IMR-90 (cell line): ENCODE measurements around the gene LMO2. TPM values are rescaled to one million over a fixed set of nuclear protein-coding genes. Genes with fewer than 3 reads are reported as not detected.
A peak's percentile ranks its signal among the peaks of the same experiment; 100 is the strongest.

Experiments
- ATAC-seq: fragments of 200-7000 bp; cut with Tn5 transposase; 2 replicates; pipeline ENCODE4 v1.9.1; 2020; ENCODE audit warnings: low read depth, mild to moderate bottlenecking, moderate library complexity
- BruUV-seq: library from RNA; stranded (reverse); fragments of 400-500 nt; replicated peaks from 2 replicates; lab custom pipeline; 2021; lab: Mats Ljungman, UMichigan
- CTCF ChIA-PET: fragments of 300-600 bp; formaldehyde crosslinking; extraction: SDS; loops from one replicate; lab custom pipeline; 2021; ENCODE audit warnings: antibody characterized with exemption; lab: Yijun Ruan, JAX
- POLR2A ChIA-PET: fragments of 300-600 bp; sonication (Branson Sonifier 250); formaldehyde crosslinking; loops from one replicate; lab custom pipeline; 2022; ENCODE audit warnings: antibody characterized with exemption; ENCODE audit not compliant: unreplicated experiment; lab: Charles Lee
- DNase-seq: peaks from one replicate; pipeline ENCODE4 v3.0.0; 2013
- H2AFZ ChIP-seq: replicated peaks from 2 replicates; pipeline ENCODE3; 2013; ENCODE audit warnings: low read length, mild to moderate bottlenecking; ENCODE audit not compliant: poor library complexity
- H2AK5ac ChIP-seq: 2 replicates; pipeline ENCODE4 v1.6.1; 2013; ENCODE audit warnings: low read depth, low read length, inconsistent platforms
- H2AK9ac ChIP-seq: replicated peaks from 2 replicates; pipeline ENCODE3; 2013; ENCODE audit warnings: mild to moderate bottlenecking, low read depth, low read length, moderate library complexity; ENCODE audit not compliant: poor library complexity
- H2BK120ac ChIP-seq: 2 replicates; pipeline ENCODE4 v1.6.1; 2013; ENCODE audit warnings: low read depth, low read length, inconsistent platforms
- H2BK15ac ChIP-seq: 3 replicates; pipeline ENCODE4 v1.6.1; 2013; ENCODE audit warnings: low read depth, low read length, inconsistent platforms
- H2BK20ac ChIP-seq: 2 replicates; pipeline ENCODE4 v1.6.1; 2013; ENCODE audit warnings: low read depth, mild to moderate bottlenecking, inconsistent platforms, low read length, moderate library complexity
- H2BK5ac ChIP-seq: 2 replicates; pipeline ENCODE4 v1.6.1; 2013; ENCODE audit warnings: mild to moderate bottlenecking, low read depth, low read length, inconsistent platforms; ENCODE audit not compliant: poor library complexity, severe bottlenecking
- H3K14ac ChIP-seq: replicated peaks from 2 replicates; pipeline ENCODE4 v1.6.1; 2013; ENCODE audit warnings: low read depth, low read length, inconsistent platforms
- H3K18ac ChIP-seq: 2 replicates; pipeline ENCODE4 v1.6.1; 2013; ENCODE audit warnings: low read depth, low read length, control low read depth
- H3K23ac ChIP-seq: 2 replicates; pipeline ENCODE4 v1.6.1; 2013; ENCODE audit warnings: low read depth, low read length, inconsistent platforms
- H3K27ac ChIP-seq: 2 replicates; pipeline ENCODE4 v1.5.1; 2013; ENCODE audit warnings: mild to moderate bottlenecking, control low read depth, low read length; ENCODE audit not compliant: insufficient read depth
- H3K27me3 ChIP-seq: 2 replicates; pipeline ENCODE4 v1.6.1; 2013; ENCODE audit warnings: low read length; ENCODE audit not compliant: control insufficient read depth, insufficient read depth
- H3K36me3 ChIP-seq: 2 replicates; pipeline ENCODE4 v1.6.1; 2013; ENCODE audit warnings: low read length, mixed read lengths; ENCODE audit not compliant: control insufficient read depth, insufficient read depth
- H3K4ac ChIP-seq: 2 replicates; pipeline ENCODE4 v1.6.1; 2013; ENCODE audit warnings: low read depth, low read length, inconsistent platforms
- H3K4me1 ChIP-seq: 2 replicates; pipeline ENCODE4 v1.6.1; 2013; ENCODE audit warnings: low read length, mixed read lengths; ENCODE audit not compliant: control insufficient read depth, insufficient read depth
- H3K4me2 ChIP-seq: 2 replicates; pipeline ENCODE4 v1.6.1; 2013; ENCODE audit warnings: low read depth, mild to moderate bottlenecking, control low read depth, low read length, moderate library complexity
- H3K4me3 ChIP-seq: 2 replicates; pipeline ENCODE4 v1.5.1; 2013; ENCODE audit warnings: low read depth, mild to moderate bottlenecking, control low read depth, low read length, moderate library complexity; ENCODE audit not compliant: insufficient read depth
- H3K56ac ChIP-seq: 2 replicates; pipeline ENCODE4 v1.6.1; 2013; ENCODE audit warnings: low read length, inconsistent platforms; ENCODE audit not compliant: insufficient read depth; ENCODE audit errors: extremely low read depth
- H3K79me1 ChIP-seq, 2 experiments: 2 replicates each; pipeline ENCODE4 v1.6.1; 2013; ENCODE audit warnings: low read length in 2 of 2, inconsistent platforms in 1 of 2, low read depth in 1 of 2
- H3K9ac ChIP-seq: 2 replicates; pipeline ENCODE4 v1.6.1; 2013; ENCODE audit warnings: low read depth, low read length, control low read depth
- H3K9me1 ChIP-seq: 2 replicates; pipeline ENCODE4 v1.6.1; 2013; ENCODE audit warnings: low read length, inconsistent platforms; ENCODE audit not compliant: insufficient read depth
- H3K9me3 ChIP-seq: 2 replicates; pipeline ENCODE4 v1.6.1; 2013; ENCODE audit warnings: low read length; ENCODE audit not compliant: control insufficient read depth, insufficient read depth
- H4K20me1 ChIP-seq: 2 replicates; pipeline ENCODE4 v1.6.1; 2013; ENCODE audit warnings: low read length, inconsistent platforms; ENCODE audit not compliant: insufficient read depth
- H4K5ac ChIP-seq: 2 replicates; pipeline ENCODE4 v1.6.1; 2013; ENCODE audit warnings: mild to moderate bottlenecking, low read depth, low read length, control low read depth
- H4K8ac ChIP-seq, 2 experiments: 2 replicates each; pipeline ENCODE4 v1.6.1; 2013; ENCODE audit warnings: low read depth in 2 of 2, low read length in 2 of 2, control low read depth in 1 of 2, inconsistent platforms in 1 of 2
- H4K91ac ChIP-seq: 2 replicates; pipeline ENCODE4 v1.6.1; 2013; ENCODE audit warnings: low read depth, low read length, inconsistent platforms; ENCODE audit not compliant: insufficient read depth
- CEBPB ChIP-seq: IDR thresholded peaks from 2 replicates; pipeline ENCODE4 v1.6.1; 2012; ENCODE audit warnings: low read depth, low read length, improper control_type of control experiment
- CHD1 ChIP-seq: IDR thresholded peaks from 2 replicates; pipeline ENCODE4 v1.6.1; 2012; ENCODE audit warnings: low read depth, low read length, improper control_type of control experiment
- CTCF ChIP-seq: conservative IDR thresholded peaks from 2 replicates; pipeline ENCODE4 v1.5.1; 2012; ENCODE audit warnings: mild to moderate bottlenecking, low read depth, low read length, improper control_type of control experiment
- ELK1 ChIP-seq: fragments of 150-350 bp; IDR thresholded peaks from 2 replicates; pipeline ENCODE4 v1.6.1; 2016; ENCODE audit warnings: low read depth, mild to moderate bottlenecking, low read length, moderate library complexity, borderline replicate concordance
- FOS ChIP-seq: fragments of 150-350 bp; IDR thresholded peaks from 2 replicates; pipeline ENCODE4 v1.6.1; 2016; ENCODE audit warnings: low read depth, low read length
- MAFK ChIP-seq: IDR thresholded peaks from 2 replicates; pipeline ENCODE4 v1.6.1; 2012; ENCODE audit warnings: low read depth, low read length, improper control_type of control experiment
- RAD21 ChIP-seq: IDR thresholded peaks from 2 replicates; pipeline ENCODE4 v1.6.1; 2012; ENCODE audit warnings: low read length, improper control_type of control experiment
- RCOR1 ChIP-seq: IDR thresholded peaks from 2 replicates; pipeline ENCODE4 v1.6.1; 2012; ENCODE audit warnings: mild to moderate bottlenecking, low read length, improper control_type of control experiment; ENCODE audit not compliant: insufficient replicate concordance
- RFX5 ChIP-seq: IDR thresholded peaks from 2 replicates; pipeline ENCODE4 v1.8.0; 2012; ENCODE audit warnings: low read depth, mild to moderate bottlenecking, low read length, moderate library complexity
- SMC3 ChIP-seq: fragments of 150-350 bp; IDR thresholded peaks from 2 replicates; pipeline ENCODE4 v1.6.1; 2016; ENCODE audit warnings: low read depth, mild to moderate bottlenecking, antibody characterized with exemption, low read length, moderate library complexity
- USF2 ChIP-seq: fragments of 150-350 bp; IDR thresholded peaks from 2 replicates; pipeline ENCODE4 v1.6.1; 2017; ENCODE audit warnings: mild to moderate bottlenecking, antibody characterized with exemption, low read length, low read depth
- WGBS, 2 experiments: methylation state at CpG; one replicate each; pipeline versions ENCODE4 v1.1.5 to v1.1.7; 2013; ENCODE audit warnings: missing lambda C conversion rate in 2 of 2; ENCODE audit not compliant: insufficient read length in 1 of 2; ENCODE audit errors: extremely low coverage in 2 of 2; 5-methylcytosine and 5-hydroxymethylcytosine counted together
- dilution Hi-C: fragments of 300-500 bp; cut with HindIII; formaldehyde crosslinking; loops from one replicate; pipeline ENCODE4 v1.14.3; 2018; ENCODE audit warnings: low sequenced_read_pairs; ENCODE audit not compliant: unreplicated experiment
- in situ Hi-C: fragments of 300-500 bp; cut with MboI; formaldehyde crosslinking; loops from 3 replicates; pipeline ENCODE4 v1.14.3; 2019; ENCODE audit warnings: low sequenced_read_pairs, inconsistent platforms, mixed read lengths
- intact Hi-C: fragments of 100-400 bp; cut with micrococcal nuclease; formaldehyde crosslinking; loops from 2 replicates; pipeline ENCODE4 v1.10.0; 2022
- polyA plus RNA-seq, 3 experiments: library from polyadenylated mRNA; depleted of rRNA; stranded (reverse); fragments of >200 nt; gene quantifications; 2 replicates each; pipeline ENCODE4 v1.2.3, GENCODE V29; 2012; ENCODE audit warnings: low replicate concordance in 1 of 3
- total RNA-seq: library from RNA; depleted of rRNA; stranded (reverse); fragments of >200 nt; gene quantifications from 2 replicates; pipeline ENCODE4 v1.2.3, GENCODE V29; 2012

The LMO2 gene
- total and polyA plus RNA-seq, 2 of the 4 experiments (the other 2 are of a cell fraction) = not detected

GRCh38 chr11:33899400-33900037, 7.6 kb upstream of the LMO2 start:
- no peak overlapping the region for H3K23ac ChIP-seq
- no peak overlapping the region for H2BK5ac ChIP-seq
- H3K4me2 ChIP-seq = no peak overlapping the region
- no peak overlapping the region for H2BK15ac ChIP-seq
- CTCF ChIA-PET = no interaction called here
- intact Hi-C loops = no loop called here
- no peak overlapping the region for H3K27ac ChIP-seq
- in situ Hi-C loops = no loop called here
- dilution Hi-C loops = no loop called here
- DNase-seq = peak; percentile 66
- no peak overlapping the region for H3K56ac ChIP-seq
- H3K4me3 ChIP-seq = no peak overlapping the region
- H2BK20ac ChIP-seq = no peak overlapping the region
- no peak overlapping the region for H3K4ac ChIP-seq
- no peak overlapping the region for H3K14ac ChIP-seq
- ATAC-seq = peak; percentile 84
- H4K5ac ChIP-seq = no peak overlapping the region
- BruUV-seq = no TSS peak
- H4K8ac ChIP-seq = no peak overlapping the region
- H3K36me3 ChIP-seq = no peaks in the 10 kb centered on the region
- 0% methylated on average over 2 of the region's 11 CpGs; no CpG with 5 or more reads in 1 of the 2 experiments for WGBS, 2 experiments
- H2AK9ac ChIP-seq = no peak overlapping the region
- no peak overlapping the region for H2BK120ac ChIP-seq
- H3K79me1 ChIP-seq = no peaks in the 10 kb centered on the region
- H4K91ac ChIP-seq = no peak overlapping the region
- H3K9ac ChIP-seq = no peak overlapping the region
- no peaks in the 10 kb centered on the region for H4K20me1 ChIP-seq
- H3K9me3 ChIP-seq = no peaks in the 10 kb centered on the region
- no peak overlapping the region for H2AK5ac ChIP-seq
- peaks cover 23% of the 10 kb centered on the region for H3K27me3 ChIP-seq
- H3K4me1 ChIP-seq = 0 out of 2 replicates have a peak, but pooled peaks cover 2% of the 10 kb centered on the region
- H3K18ac ChIP-seq = no peak overlapping the region
- POLR2A ChIA-PET = no interaction called here
- peaks cover 4% of the 10 kb centered on the region; the same call in 1 of the 2 replicates for H3K9me1 ChIP-seq
- TF ChIP-seq RFX5 = no peak
- no peak for TF ChIP-seq CTCF
- no peak for TF ChIP-seq MAFK
- no peak for TF ChIP-seq RAD21
- TF ChIP-seq RCOR1 = no peak
- no peak for TF ChIP-seq CEBPB
- TF ChIP-seq CHD1 = no peak
- no peak for TF ChIP-seq FOS
- no peak for TF ChIP-seq USF2
- TF ChIP-seq SMC3 = no peak
- TF ChIP-seq ELK1 = no peak
- H2AFZ ChIP-seq = no peak overlapping the region
